Upper lobe of right lung (tissue), 1 donor: ENCODE results near the gene MTFR1L. TPM values are rescaled to one million over a fixed set of nuclear protein-coding genes. Genes with fewer than 3 reads are reported as not detected.

Experiments used
- ATAC-seq: fragments of 200-7000 bp; cut with Tn5 transposase; one replicate; pipeline ENCODE4 v1.9.1; 2020; ENCODE audit warnings: mild to moderate bottlenecking, moderate library complexity
- DNase-seq: peaks from one replicate; pipeline ENCODE4 v3.0.0-alpha.2; 2020
- H3K27ac ChIP-seq: fragments of 200-600 bp; one replicate; pipeline ENCODE4 v1.8.0; 2022
- H3K27me3 ChIP-seq: fragments of 200-600 bp; one replicate; pipeline ENCODE4 v1.8.0; 2022; ENCODE audit warnings: mild to moderate bottlenecking
- H3K36me3 ChIP-seq: fragments of 200-600 bp; one replicate; pipeline ENCODE4 v1.8.0; 2022
- H3K4me1 ChIP-seq: fragments of 200-600 bp; one replicate; pipeline ENCODE4 v1.8.0; 2022
- H3K4me3 ChIP-seq: fragments of 200-600 bp; one replicate; pipeline ENCODE4 v1.8.0; 2022; ENCODE audit warnings: mild to moderate bottlenecking
- H3K9me3 ChIP-seq: fragments of 200-600 bp; one replicate; pipeline ENCODE4 v1.8.0; 2022
- CTCF ChIP-seq: fragments of 200-600 bp; IDR thresholded peaks from one replicate; pipeline ENCODE4 v1.8.0; 2022; ENCODE audit warnings: antibody characterized with exemption
- intact Hi-C: fragments of 100-400 bp; cut with DNase I; formaldehyde crosslinking; loops from one replicate; pipeline ENCODE4 v1.11.0; 2022
- total RNA-seq: library from RNA; stranded (reverse); fragmentation: NEBNext Ultra II Directional; extraction: Animal tissue kit (Norgen Biotek cat#: 25700); gene quantifications from one replicate; pipeline ENCODE4 v1.2.1, GENCODE V29; 2021
- donor health status: DM: no; HTN: yes; CAD: no; lungs with severe emphysema.

MTFR1L gene
- total RNA-seq, 1 donor from 2014 or later = 46.0 TPM

GRCh38 chr1:25872713-25873112 lies 53.0 kb downstream of the MTFR1L start:
- Histone ChIP-seq H3K36me3 (no peaks in the 10 kb centered on the region), H3K4me3 (no peak overlapping the region), H3K27ac (no peak overlapping the region), H3K27me3 (no peaks in the 10 kb centered on the region), H3K9me3 (no peaks in the 10 kb centered on the region), H3K4me1 (peaks cover 28% of the 10 kb centered on the region)
- intact Hi-C loops = no loop called here
- no peak for TF ChIP-seq CTCF
- DNase-seq (no peak), ATAC-seq (no peak)

- no peak for ATAC-seq
- Histone ChIP-seq H3K4me3 (no peak overlapping the region), H3K27me3 (no peaks in the 10 kb centered on the region), H3K36me3 (no peaks in the 10 kb centered on the region), H3K9me3 (no peaks in the 10 kb centered on the region), H3K27ac (no peak overlapping the region), H3K4me1 (peaks cover 28% of the 10 kb centered on the region)
- peak; percentile 36 for DNase-seq
- intact Hi-C loops = no loop called here
- no peak for TF ChIP-seq CTCF
Measured at GRCh38 chr1:25873120-25873519, 53.4 kb downstream of the MTFR1L start.

- ATAC-seq (no peak), DNase-seq (peak; percentile 16)
- H3K4me1 ChIP-seq = peaks cover 28% of the 10 kb centered on the region
- no peaks in the 10 kb centered on the region for H3K9me3 ChIP-seq
- TF ChIP-seq CTCF = no peak
- no peaks in the 10 kb centered on the region for H3K27me3 ChIP-seq
- H3K4me3 ChIP-seq = peak overlapping the region; percentile 69
- intact Hi-C loops = no loop called here
- H3K27ac ChIP-seq = peak overlapping the region; percentile 83
- no peaks in the 10 kb centered on the region for H3K36me3 ChIP-seq
Measured at GRCh38 chr1:25874209-25874608, 54.5 kb downstream of the MTFR1L start.

- TF ChIP-seq CTCF = no peak
- Histone ChIP-seq H3K36me3 (no peaks in the 10 kb centered on the region), H3K4me1 (peaks cover 28% of the 10 kb centered on the region), H3K4me3 (peak overlapping the region; percentile 69), H3K9me3 (no peaks in the 10 kb centered on the region), H3K27me3 (no peaks in the 10 kb centered on the region), H3K27ac (peak overlapping the region; percentile 83)
- ATAC-seq = no peak
- DNase-seq = no peak
- intact Hi-C loops = no loop called here
Measured at GRCh38 chr1:25874635-25875153, 54.9 kb downstream of the MTFR1L start.

- H3K4me3 ChIP-seq = peak within 1 kb of the TSS; percentile 69
- DNase-seq = peak; percentile 90
- no peaks in the 10 kb centered on the region for H3K9me3 ChIP-seq
- intact Hi-C loops = no loop called here
- no peaks in the 10 kb centered on the region for H3K27me3 ChIP-seq
- H3K36me3 ChIP-seq = no peaks in the 10 kb centered on the region
- TF ChIP-seq CTCF = no peak
- H3K4me1 ChIP-seq = peaks cover 28% of the 10 kb centered on the region
- H3K27ac ChIP-seq = peak within 1 kb of the TSS; percentile 83
- ATAC-seq = peak; percentile 91
Measured at GRCh38 chr1:25875154-25875855, 55.6 kb downstream of the MTFR1L start, which contains the start of gene PAQR7. TSS of gene PAQR7 (minus strand) at chr1:25875708. CDS start at chr1:25863839, 11,869 bp downstream.
